Measurements from ENCODE around the gene LOXL4. TPM values are rescaled to one million over a fixed set of nuclear protein-coding genes. Genes with fewer than 3 reads are reported as not detected.

The LOXL4 gene
- total RNA-seq, 3 donors from 2014 or later (not counting 1 experiment from before 2014, with no cell fraction given), result 0.23 TPM; not detected in 2

DNA sequence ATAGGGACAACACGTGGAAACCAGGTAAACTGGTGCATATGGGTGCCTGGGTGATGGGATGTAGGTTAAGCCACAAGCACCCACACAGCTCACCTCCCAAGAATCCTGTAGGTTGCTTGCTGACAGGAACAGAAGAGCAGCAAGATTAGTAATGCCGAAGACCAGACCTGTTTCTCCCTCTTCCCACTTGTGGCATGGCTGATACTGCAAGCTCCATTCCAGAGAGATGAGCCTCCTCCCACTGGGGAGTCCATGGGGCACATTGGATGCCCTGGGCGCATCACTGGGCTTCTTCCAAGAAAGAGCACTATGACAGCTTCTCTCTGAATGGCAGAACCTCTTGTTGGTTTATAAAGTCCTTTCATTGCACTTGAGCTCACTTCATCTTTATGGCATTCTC, 44.4 kb upstream of the LOXL4 start:
- H3K36me3 ChIP-seq (ENCODE audit: control insufficient read depth, insufficient read depth, low read length), result no peaks in the 10 kb centered on the region
- no peaks in the 10 kb centered on the region for H3K27me3 ChIP-seq (ENCODE audit: control insufficient read depth, insufficient read depth, low read length)
- no peaks in the 10 kb centered on the region for H3K9me3 Mint-ChIP-seq
- no peak overlapping the region for H3K27ac Mint-ChIP-seq
- WGBS (ENCODE audit: insufficient coverage), result 91% methylated on average over 3 of the region's 3 CpGs
- peaks cover 13 to 21% of the 10 kb centered on the region in 2 donors for H3K27me3 Mint-ChIP-seq (ENCODE audit: low read depth in 2 of 2)
- H3K4me3 Mint-ChIP-seq, result no peak overlapping the region
- DNase-seq (no peak), ATAC-seq (no peak)
- H3K4me3 ChIP-seq (ENCODE audit: low read length), result no peak overlapping the region
- TF ChIP-seq, protein P1, sequence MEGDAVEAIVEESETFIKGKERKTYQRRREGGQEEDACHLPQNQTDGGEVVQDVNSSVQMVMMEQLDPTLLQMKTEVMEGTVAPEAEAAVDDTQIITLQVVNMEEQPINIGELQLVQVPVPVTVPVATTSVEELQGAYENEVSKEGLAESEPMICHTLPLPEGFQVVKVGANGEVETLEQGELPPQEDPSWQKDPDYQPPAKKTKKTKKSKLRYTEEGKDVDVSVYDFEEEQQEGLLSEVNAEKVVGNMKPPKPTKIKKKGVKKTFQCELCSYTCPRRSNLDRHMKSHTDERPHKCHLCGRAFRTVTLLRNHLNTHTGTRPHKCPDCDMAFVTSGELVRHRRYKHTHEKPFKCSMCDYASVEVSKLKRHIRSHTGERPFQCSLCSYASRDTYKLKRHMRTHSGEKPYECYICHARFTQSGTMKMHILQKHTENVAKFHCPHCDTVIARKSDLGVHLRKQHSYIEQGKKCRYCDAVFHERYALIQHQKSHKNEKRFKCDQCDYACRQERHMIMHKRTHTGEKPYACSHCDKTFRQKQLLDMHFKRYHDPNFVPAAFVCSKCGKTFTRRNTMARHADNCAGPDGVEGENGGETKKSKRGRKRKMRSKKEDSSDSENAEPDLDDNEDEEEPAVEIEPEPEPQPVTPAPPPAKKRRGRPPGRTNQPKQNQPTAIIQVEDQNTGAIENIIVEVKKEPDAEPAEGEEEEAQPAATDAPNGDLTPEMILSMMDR (IDR thresholded peaks at IDR 0.05), result no peak
- H3K4me1 ChIP-seq (ENCODE audit: control insufficient read depth, insufficient read depth, low read length), result peaks cover 16% of the 10 kb centered on the region
- H3K4me1 Mint-ChIP-seq, result peaks cover 5% of the 10 kb centered on the region in 2 donors
- no peaks in the 10 kb centered on the region for H3K36me3 Mint-ChIP-seq
- H3K27ac ChIP-seq (ENCODE audit: low read length), result no peak overlapping the region
- intact Hi-C loops (cut with micrococcal nuclease), result no loop called here
- H3K9me3 ChIP-seq (ENCODE audit: control insufficient read depth, insufficient read depth, low read length), result no peaks in the 10 kb centered on the region

DNA sequence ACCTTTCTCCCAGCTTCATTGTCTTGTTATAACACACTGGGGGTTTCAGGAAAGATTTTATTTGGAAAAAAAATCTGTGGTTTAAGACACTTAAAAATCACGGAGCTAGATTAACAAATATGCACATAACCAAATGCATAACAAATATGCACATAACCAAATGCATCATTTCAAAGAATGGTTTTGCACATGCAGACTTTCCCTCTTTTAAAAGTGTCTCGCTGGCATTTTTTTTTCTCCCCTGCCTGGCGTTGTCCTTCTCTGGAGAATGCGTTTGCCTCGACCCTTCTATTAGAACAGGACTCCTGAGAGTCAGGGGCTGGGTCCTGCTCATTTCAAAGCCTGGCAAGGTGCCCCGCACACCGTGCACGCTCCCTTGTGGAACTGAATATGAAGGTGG, 42.7 kb upstream of the LOXL4 start:
- intact Hi-C loops (cut with micrococcal nuclease), result no loop called here
- WGBS (ENCODE audit: insufficient coverage), result 86% methylated on average over 8 of the region's 8 CpGs
- Histone ChIP-seq H3K4me1 (ENCODE audit: control insufficient read depth, insufficient read depth, low read length) (peaks cover 9% of the 10 kb centered on the region), H3K36me3 (ENCODE audit: control insufficient read depth, insufficient read depth, low read length) (no peaks in the 10 kb centered on the region), H3K4me3 (ENCODE audit: low read length) (no peak overlapping the region), H3K9me3 (ENCODE audit: control insufficient read depth, insufficient read depth, low read length) (no peaks in the 10 kb centered on the region), H3K27ac (ENCODE audit: low read length) (no peak overlapping the region), H3K27me3 (ENCODE audit: control insufficient read depth, insufficient read depth, low read length) (no peaks in the 10 kb centered on the region)
- no peaks in the 10 kb centered on the region for H3K36me3 Mint-ChIP-seq
- DNase-seq (no peak), ATAC-seq (no peak)
- H3K9me3 Mint-ChIP-seq, result no peaks in the 10 kb centered on the region
- TF ChIP-seq, protein P1 (IDR thresholded peaks at IDR 0.05), result no peak
- peaks cover 13 to 21% of the 10 kb centered on the region in 2 donors for H3K27me3 Mint-ChIP-seq (ENCODE audit: low read depth in 2 of 2)
- no peak overlapping the region for H3K27ac Mint-ChIP-seq
- no peak overlapping the region for H3K4me3 Mint-ChIP-seq
- H3K4me1 Mint-ChIP-seq, result peaks cover 5% of the 10 kb centered on the region in 2 donors

DNA sequence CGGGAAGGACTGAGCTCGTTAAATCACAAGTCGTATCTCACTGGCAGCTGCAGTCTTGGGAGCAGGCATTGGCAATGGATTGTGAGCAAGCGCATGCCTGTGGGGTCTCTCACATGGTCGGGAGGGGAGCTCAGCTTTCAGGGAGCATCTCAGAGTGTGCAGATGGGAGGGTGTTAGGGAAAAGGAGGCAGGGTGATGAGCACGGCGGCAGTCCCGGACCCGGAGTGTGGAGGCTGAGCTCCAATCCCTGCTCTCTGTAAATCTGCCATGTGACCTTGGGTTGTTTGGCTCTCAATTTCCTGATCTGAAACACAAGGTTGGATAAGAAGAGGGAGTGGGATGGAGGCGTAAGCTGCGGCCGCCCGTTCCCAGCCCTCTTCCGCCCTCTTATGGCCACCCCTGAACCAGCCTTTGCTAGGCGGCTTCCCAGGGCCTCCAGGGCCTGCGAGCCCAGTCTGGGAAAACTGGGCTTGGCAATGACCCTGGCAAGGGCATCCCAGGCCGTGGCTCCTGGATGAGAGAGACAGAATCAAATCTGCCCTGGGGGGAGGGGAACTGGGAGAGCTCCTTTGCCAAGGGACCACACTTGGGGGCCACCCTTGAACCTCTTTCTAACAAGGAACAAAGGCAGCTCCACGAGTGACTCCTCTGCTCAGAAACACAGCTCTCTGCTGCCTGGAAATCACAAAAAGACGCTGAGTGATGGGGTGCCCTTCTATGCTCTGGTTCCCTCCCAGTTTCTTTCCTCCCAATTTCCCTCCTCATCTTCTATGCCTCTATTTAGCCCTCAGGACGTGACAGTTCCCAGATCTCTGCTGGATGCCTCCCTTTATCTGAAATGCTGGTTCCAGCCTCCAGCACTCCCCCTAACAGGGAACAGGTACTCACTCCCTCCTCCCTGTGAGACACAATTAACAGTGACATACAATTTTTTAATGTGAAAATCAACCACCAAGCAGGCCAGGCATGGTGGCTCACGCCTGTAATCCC, 41.7 kb upstream of the LOXL4 start:
- no peak overlapping the region for H3K27ac ChIP-seq (ENCODE audit: low read length)
- no peaks in the 10 kb centered on the region for H3K27me3 ChIP-seq (ENCODE audit: control insufficient read depth, insufficient read depth, low read length)
- H3K4me3 Mint-ChIP-seq, result peak overlapping the region; percentile 13
- no peak overlapping the region for H3K4me3 ChIP-seq (ENCODE audit: low read length)
- H3K4me1 ChIP-seq (ENCODE audit: control insufficient read depth, insufficient read depth, low read length), result peaks cover 9% of the 10 kb centered on the region
- ATAC-seq (peak in 1 of 3 donors; percentile 63), DNase-seq (peak in 1 of 2 donors; percentile 32)
- 27% methylated on average over 20 of the region's 21 CpGs for WGBS (ENCODE audit: insufficient coverage)
- intact Hi-C loops (cut with micrococcal nuclease), result no loop called here
- peaks cover 5% of the 10 kb centered on the region in 2 donors for H3K4me1 Mint-ChIP-seq
- TF ChIP-seq, protein P1 (IDR thresholded peaks at IDR 0.05), result peak; percentile 23
- H3K9me3 ChIP-seq (ENCODE audit: control insufficient read depth, insufficient read depth, low read length), result no peaks in the 10 kb centered on the region
- H3K36me3 Mint-ChIP-seq, result no peaks in the 10 kb centered on the region
- H3K9me3 Mint-ChIP-seq, result no peaks in the 10 kb centered on the region
- peaks cover 16 to 27% of the 10 kb centered on the region in 2 donors for H3K27me3 Mint-ChIP-seq (ENCODE audit: low read depth in 2 of 2)
- no peaks in the 10 kb centered on the region for H3K36me3 ChIP-seq (ENCODE audit: control insufficient read depth, insufficient read depth, low read length)
- no peak overlapping the region for H3K27ac Mint-ChIP-seq
